CD1c-positive myeloid dendritic cell (primary cell): Measurements from ENCODE around the gene BABAM2.

Experiments used
- DNase-seq: peaks from one replicate; pipeline ENCODE4 v3.0.0-alpha.2; 2016; ENCODE audit errors: extremely low spot score

Gene BABAM2

DNA sequence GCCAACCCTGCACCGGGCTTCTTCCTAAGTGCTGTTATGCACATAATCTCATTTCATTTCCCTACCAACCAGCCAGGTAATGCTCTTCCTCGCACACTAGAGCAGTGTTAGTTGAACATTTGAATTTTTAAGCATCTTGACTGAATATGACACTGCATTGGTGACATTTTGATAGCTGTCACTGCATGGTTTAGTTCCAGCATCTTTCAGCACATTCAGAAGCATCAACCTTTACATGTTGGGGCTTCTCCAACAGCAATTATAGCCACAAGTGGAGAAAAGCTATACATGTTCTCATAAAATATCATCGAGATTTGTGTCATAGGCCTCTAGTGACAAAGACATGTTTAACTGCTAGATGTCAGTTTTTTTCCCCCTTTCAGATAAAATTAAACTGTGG is 272.0 kb downstream of the BABAM2 start:
- no peak for DNase-seq

DNA sequence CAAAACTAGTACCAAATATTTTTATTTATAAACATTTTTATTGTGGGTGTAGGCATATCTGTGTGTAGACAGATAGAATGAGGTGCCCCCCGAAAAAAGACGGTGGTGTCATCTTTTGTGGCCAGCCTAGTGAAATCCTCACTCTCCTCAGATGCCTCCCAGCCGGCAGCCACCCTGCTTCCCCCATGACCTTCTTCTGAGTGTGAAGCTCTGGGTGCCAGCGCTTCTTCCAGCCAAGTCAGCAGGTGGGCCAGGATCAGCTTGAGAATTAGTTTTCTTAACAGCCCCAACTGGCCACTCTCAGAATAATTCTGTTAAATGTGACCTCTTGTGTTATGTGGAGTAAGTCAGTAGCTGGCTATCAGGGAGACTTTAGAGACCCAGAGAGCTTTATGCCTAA is 272.5 kb downstream of the BABAM2 start:
- DNase-seq: no peak

DNA sequence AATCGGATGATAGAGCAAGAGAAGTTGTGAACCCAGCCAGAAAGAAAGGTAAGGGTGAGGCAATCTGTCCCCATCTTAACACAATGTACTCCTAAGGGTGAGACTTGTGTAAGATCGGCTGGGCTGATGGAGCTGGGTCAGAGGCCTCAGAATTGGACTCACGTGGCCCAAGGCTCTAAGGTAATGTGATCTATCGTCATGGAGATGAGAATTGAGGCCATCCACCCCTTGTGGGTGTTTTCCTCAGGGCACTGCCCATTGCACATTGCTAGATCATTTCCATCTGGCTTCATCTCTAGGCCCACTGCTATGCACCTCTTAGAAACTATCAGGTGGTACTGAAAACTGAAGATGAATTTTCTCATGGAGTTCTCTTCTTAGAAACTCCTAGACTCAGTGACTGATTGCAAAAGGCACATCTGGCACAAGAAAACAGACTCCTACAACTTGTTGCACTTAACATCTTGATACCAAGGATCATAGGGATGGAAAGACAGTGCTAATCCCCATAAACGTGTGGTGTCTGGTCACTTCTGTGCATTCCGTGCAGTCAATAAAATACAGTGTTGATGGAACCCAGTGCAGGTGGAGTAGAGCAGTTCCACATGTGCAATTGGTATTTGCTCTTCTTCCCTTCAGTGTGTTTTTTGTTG is 273.2 kb downstream of the BABAM2 start:
- DNase-seq: no peak

DNA sequence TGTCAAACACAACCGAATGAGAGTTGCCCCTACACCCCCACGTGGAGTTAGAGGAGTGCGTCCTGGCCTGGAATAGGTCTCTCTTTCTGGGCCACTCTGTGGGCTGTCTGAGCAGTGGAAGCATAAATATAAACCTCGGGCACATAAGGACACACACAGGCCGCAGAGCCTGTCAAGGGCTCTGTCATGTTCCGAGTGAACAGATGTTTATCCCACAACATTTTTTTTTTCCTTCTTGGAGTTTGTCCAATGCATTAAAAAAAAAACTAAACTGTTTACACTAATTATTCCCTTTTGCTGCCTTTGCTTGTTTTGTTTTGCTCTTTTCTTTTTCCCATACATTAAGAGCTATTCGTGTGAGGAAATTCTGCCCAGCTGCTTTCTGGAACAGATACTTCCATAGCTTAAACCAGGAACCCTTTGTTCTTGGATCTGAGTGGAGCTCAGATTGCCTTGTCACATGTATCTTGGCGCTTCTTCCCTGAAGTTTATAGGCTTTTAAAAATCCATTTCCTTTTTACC is 273.8 kb downstream of the BABAM2 start:
- DNase-seq: no peak

DNA sequence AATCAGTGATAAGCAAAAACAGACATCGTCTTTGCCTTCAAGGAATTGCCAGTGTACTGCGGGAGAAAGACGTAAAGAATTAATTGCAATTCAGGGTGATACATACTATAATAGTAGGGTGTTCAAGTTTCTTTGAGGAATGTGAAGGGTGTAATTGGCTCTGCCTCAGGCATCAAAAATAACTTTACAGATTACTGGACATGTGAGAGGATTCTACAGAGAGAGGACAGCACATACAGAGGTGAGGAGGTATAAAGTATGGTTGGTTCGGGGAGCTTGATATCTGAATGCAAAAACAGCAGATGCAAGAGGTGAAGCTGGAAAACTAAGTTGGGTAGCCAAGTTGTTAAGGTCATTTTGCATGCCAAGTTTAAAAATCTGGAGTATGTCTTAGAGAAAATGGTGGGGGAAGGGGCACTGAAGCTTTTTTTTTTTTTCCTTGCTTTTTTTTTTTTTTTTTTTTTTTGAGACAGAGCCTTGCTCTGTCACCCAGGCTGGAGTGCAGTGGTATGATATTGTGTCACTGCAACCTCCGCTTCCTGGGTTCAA is 274.6 kb downstream of the BABAM2 start:
- no peak for DNase-seq

DNA sequence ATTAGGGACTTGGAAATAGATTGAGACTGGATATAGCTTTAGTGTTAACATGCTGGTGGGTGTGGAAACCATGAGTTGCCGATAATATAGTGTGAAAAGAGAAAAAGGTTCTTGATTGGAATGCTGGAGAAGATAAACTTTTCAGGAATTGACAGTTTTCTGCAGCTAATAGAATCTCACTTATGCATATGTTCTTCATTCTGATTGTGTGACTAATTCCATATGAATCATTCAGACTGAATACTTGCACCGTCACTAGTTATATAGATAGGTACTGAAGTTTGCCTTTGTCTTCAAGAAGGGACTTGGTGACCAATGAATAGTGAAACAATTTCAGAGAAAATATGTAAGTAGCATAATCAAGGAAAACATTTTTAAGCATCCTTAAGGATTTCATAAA is 276.4 kb downstream of the BABAM2 start:
- no peak for DNase-seq

DNA sequence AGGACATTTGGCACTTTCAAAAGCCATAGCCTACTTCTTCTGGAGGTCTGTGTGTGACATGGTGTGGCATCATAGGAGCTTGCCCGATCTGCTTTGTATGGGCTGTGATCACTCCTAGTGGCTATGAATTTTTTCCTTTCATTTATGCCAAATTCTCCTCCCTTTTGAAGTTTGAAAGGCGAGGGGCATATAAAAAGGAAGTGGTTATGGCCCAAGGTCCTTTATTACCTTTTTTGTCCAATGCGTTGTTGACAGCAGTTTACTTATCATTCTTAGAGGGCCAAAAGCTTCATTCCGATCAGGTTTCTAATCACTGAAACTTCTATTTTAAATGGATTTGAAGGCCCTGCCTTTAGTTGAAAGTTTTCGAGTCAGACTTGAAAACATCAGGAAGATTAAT is 277.8 kb downstream of the BABAM2 start:
- DNase-seq: no peak

DNA sequence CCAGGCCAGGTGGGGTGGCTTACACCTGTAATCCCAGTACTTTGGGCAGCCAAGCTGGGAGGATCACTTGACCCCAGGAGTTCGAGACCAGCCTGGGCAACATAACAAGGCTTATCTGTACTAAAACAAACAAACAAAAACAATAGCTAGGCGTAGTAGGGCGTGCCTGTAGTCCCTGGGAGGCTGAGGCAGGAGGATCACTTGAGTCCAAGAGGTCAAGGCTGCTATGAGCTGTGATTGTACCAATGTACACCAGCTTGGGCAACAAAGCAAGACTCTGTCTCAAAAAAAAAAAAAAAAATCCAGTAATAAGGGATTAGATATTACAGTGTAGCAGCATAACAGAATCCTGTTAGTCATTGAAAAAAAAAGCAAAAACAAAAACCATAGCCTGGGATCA is 279.0 kb downstream of the BABAM2 start:
- no peak for DNase-seq

DNA sequence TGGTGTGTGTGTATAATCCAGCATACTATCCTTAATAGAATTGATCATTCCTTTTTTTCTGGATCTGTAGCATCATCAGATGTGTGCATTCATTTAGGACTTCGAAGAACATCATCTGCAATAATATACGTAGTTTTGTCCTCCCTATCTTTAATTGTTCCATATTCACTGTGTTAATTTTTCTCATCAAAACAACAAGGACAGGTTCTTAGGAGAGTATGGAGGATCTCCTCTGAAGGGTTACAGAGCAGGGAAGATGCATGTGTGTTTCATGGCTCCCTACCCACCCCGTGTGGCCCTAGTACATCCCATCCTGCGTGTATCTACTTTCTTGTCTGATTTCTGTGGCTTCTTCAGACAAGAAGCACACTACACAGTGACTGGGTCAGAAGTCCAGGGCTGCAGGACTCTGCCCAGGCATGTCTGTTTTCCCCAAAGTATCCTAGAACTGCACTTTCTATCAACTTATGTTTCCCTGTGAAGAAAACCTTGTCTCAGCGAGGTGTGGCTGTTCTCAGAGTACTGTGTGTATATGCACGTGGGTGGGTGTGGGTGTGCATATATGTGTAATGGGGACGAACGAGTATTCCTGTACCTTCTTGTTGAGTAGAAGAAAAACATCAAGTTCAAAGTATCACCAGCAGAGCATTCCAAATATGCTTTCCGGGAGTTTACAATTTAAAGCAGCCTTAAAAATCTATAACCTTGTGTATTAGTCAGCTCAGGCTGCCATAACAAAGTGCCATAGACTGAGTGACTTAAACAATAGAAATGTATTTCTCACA is 281.8 kb downstream of the BABAM2 start:
- no peak for DNase-seq

DNA sequence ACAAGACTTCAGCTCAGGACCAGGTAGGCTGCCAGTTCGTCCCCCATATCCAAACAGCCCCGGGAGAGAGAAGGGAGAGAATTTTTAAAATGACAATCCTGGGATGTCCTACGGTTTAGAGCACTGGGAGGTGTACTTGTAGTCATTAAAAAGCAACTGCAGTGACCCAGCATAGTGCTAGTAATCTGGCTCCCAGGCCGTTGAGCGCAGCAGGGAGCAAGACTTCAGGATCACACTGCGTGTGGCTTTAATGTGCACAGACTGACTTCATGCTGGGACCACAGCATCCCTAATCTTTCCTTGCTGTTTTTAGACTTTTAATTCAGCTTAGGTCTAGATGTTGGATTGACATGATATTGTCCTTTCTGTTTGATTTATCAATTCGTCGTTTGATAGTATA is 282.8 kb downstream of the BABAM2 start:
- no peak for DNase-seq

DNA sequence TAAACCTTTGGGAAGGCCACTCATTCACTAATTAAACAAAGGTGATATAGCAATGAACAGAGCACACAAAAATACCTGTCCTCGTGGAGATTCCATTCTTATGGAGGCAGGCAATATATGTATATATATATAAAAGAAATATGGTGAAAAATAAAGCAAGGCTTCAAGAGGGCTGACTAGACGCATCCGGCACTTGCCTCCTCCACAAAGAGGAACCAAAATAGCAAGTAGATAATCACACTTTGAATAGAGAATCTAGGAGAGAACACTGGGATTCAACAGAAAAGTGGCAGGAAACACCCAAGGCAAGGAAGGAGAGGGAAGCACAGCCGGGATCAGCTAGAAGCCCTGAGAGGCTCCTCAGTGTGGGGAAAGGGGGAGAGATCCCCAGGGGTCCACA is 283.7 kb downstream of the BABAM2 start:
- DNase-seq: no peak

DNA sequence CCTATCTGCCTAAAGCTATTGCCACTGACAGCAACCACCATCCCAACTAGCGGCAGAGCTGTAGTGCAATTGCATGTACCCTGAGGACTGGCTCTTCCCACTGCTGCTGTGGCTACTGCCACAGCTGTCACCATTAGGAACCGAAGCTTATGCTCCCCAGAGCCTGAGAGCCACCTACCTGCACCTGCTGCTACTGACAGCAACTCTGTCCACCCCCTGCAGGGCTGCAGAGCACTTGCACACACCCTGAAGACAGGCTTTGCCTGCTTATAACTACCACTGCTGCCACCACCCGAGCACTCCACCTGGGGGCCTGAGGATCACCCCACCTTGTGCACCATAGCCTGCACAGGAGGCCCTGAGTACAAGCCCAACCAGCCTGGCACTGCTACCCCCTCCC is 284.5 kb downstream of the BABAM2 start:
- DNase-seq: no peak

DNA sequence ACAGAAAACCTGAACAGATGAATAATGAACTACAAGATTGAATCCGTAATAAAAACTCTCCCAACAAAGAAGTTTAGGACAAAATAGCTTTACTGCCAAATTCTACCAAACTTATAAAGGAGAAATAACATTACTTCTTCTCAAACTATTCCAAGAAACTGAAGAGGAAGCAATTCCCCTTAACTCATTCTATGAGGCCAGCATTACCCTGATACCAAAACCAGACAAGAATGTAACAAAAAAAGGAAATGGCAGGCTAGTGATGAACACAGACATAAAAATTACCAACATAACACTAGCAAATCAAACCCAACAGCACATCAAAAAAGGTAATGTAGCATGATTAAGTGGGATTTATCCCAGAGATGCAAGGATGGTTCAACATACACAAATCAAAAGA is 288.4 kb downstream of the BABAM2 start:
- peak; percentile 25 for DNase-seq

DNA sequence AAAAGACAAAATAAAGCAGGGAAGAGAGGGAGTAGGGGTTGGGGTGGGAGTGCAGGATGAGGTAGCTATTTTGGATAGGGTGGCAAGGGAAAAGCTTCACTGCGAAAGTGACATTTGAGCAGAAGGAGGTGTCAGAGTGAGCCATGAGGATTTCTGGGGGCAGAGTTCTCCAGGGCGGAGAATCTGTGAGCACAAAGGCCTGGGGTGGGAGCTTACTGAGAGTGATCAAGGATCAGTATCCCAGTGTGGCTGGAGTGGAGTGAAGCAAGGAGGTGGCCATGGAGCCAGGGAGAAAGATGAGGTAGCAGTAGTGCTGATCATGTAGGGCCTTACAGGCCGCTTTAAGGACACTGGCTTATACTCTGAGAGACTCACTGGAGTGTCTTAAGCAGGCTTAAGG is 291.3 kb downstream of the BABAM2 start:
- DNase-seq: no peak

DNA sequence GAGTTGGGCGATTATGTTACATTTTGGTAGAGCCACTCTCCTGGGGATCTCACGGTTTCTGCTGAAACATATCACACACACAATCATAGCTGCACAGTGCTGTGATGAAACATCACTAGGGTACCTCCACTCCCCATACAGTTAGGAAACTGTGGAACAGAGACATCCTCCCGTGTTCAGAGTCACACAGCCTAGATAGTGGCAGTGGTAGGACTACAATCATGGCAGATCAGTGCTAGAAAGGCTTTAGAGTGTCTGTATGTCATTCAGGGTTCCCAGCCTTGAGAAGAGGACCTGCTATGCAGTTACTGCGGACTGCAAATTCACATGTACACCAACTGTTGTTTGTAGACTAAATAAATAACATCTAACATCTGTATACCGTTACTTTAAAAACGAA is 291.8 kb downstream of the BABAM2 start:
- no peak for DNase-seq

DNA sequence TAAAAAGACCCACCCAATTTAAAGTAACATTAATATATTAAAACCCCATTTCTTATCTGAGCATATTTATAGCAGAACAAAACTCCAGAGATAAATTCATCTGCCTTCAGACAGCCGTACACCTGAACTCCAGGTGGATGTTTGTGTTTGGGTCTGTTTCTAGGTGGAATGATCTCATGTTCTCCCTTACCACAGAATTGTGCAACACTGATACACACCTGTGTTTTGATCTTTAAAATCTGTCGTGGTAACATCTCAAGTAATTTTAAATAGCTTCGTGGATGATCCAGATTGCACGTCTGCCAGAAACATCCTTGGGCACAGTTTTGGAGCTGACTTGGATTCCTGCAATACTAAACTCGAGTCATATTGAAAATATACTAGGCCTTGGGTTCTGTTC is 294.6 kb downstream of the BABAM2 start:
- DNase-seq: no peak

DNA sequence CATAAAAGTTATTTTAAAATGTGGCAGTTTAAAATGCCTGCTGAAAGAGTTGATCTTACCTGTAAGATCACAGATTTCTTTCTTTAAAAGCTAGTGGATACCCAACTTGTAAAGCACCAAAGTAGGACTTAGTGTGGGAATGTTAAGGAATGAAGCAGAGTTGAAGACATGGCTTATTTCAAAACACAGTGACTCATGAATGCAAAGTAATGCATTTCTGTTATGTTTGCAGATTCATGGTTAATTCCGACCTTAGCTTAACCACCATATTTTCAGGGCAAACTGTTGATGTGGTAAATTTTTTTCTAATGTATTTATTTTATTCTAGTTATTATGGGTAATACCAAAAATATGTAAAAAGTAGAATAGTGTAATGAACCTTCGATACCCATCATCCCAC is 295.4 kb downstream of the BABAM2 start:
- DNase-seq: no peak

DNA sequence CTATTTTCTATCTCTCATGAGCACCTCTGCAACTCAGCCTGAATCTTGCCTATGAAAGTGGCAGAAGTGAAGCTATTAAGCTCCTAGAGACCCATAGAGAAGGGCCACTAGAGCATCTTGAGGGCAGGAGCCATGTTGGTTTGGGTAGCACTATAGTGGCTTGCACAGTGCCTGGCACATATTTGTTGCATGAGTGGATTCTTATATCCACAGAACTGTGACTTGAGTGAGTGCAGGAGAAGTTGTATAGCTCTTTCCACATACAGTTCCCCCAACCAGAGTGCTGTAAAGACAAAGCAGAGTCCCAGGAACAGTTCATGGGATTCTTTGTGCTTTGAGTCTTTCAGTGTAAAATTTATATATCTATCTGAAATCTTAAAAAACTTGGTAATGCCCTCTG is 296.7 kb downstream of the BABAM2 start:
- no peak for DNase-seq

DNA sequence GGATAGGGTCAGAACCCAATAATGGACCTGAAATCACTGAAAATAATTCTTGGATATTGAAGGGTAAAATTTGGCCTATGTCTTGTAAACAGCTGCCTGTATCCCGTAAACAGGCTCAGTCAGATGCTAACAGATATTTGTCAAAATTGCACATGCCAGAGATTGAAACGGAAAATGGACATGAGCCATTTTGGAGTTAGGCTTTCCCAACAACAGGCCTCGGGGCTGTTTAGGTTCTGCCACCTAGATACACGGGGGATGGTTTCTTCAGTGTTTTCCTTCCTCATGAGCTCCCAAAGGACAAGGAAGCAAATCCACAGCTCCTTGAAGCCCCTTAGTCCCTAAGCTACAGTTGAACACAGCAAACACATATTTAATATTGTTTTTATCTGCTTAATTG is 297.9 kb downstream of the BABAM2 start:
- no peak for DNase-seq

DNA sequence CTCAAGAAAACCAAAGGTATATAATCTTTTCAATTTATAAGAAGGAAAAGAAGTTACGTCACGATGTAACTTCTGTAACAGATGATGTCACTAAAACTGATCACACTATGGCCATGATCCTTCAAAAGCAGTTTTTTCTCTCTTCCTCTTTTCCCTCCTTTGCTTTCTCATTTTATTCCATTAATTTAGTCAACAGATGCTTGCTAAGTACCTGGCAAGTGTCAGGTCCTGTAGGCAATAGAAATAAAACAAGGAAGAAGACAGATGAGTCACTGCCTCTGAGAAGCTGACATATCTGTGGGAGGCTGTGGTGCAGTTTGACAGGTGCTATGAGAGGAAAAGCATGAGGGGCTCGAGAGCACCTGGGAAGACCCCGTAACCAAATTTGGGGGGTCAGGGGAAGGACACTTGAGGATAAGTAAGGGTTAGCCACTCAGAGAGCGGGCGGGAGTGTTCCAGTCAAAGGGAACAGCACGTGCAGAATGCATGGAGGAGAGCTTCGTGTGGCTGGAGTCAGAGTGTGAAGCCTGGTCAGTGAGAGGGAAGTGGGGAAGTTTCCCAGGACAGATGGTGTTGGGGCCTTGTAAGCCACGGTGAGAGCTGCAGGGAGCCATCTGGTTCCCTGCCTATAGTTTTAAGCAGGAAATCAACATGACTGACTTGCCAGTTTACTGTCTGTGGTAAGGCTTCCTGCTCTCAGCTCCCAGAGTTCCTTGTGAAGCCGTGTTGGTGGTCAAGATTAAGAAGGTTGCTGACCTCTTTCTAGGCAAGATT is 303.3 kb downstream of the BABAM2 start:
- no peak for DNase-seq

DNA sequence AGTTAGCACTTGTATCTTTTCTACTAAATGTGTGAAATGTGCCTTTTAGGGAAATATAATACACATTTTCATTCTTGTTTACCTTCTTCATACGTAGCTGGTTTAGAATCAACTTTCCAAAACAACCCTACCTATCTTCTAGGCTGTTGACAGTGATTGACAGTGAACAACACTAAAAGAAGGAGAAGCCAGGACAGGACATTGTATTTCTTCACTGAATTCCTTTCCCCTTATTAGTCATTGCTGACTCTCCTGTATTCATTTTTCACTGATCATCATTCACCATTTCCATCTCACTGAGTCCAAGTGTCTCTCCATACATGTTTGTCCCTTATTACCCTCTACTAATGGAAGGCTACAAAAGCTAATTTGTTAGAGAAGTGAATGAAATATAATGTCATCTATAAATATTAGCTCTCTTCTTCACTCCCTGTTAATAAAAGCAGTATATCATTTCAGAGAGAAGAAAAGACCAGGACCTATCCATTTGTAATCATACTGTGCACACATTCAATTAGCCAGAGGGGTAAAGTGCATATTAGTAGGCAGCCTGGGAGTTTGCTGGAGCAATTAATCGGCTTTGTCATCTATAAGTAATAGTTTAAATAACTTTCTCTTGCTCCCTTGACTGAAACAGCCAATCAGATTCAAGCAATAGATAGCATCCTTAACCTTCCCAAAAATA is 309.6 kb downstream of the BABAM2 start:
- no peak for DNase-seq

DNA sequence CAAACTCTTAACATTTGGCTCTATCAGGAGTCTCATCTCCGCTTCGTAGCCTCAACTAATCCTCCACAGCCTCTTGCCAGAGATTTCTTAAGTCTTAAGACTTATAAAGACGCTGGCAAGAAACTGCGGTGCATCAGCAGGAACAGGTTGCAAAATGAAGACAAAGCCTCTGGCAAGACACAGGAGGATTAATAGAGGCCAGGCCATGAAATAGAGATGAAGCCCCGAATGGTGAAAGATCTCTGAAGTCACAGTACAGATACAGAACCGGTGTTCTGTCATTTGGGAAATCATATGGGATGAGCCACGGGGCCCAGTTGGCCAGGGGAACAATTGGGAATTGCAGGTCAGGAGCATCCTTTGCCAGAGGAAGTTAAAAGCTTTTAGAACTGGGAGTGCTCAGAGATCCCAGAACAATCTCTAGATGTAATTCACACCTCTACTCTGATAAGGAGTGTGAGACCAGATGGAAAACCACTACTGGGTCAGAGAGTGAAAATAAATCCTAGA is 311.2 kb downstream of the BABAM2 start:
- no peak for DNase-seq
